ENCODE results near the gene UVSSA.

Gene UVSSA

GRCh38 chr4:1346781-1347409, at the start of gene UVSSA:
TSS of gene UVSSA (plus strand) at chr4:1347208. CDS start at chr4:1348092, 884 bp downstream.
- in situ Hi-C loops (cut with HindIII; ENCODE audit: low sequenced_read_pairs): no loop called here

- in situ Hi-C loops (cut with HindIII; ENCODE audit: low sequenced_read_pairs): no loop called here
Measured at GRCh38 chr4:1297456-1298325, 49.3 kb upstream of the UVSSA start.

- in situ Hi-C loops (cut with HindIII; ENCODE audit: low sequenced_read_pairs): no loop called here
Measured at GRCh38 chr4:1298461-1298860, 48.5 kb upstream of the UVSSA start.

GRCh38 chr4:1299301-1299860, 47.6 kb upstream of the UVSSA start:
- in situ Hi-C loops (cut with HindIII; ENCODE audit: low sequenced_read_pairs): no loop called here

GRCh38 chr4:1300466-1301455, 46.2 kb upstream of the UVSSA start:
- in situ Hi-C loops (cut with HindIII; ENCODE audit: low sequenced_read_pairs): no loop called here

- in situ Hi-C loops (cut with HindIII; ENCODE audit: low sequenced_read_pairs): no loop called here
Measured at GRCh38 chr4:1302159-1302558, 44.8 kb upstream of the UVSSA start.

- in situ Hi-C loops (cut with HindIII; ENCODE audit: low sequenced_read_pairs): no loop called here
Measured at GRCh38 chr4:1305261-1305711, 41.7 kb upstream of the UVSSA start.

GRCh38 chr4:1305781-1306455, 41.1 kb upstream of the UVSSA start:
- in situ Hi-C loops (cut with HindIII; ENCODE audit: low sequenced_read_pairs): no loop called here

GRCh38 chr4:1307951-1308735, 38.9 kb upstream of the UVSSA start:
- in situ Hi-C loops (cut with HindIII; ENCODE audit: low sequenced_read_pairs): no loop called here

- in situ Hi-C loops (cut with HindIII; ENCODE audit: low sequenced_read_pairs): no loop called here
Measured at GRCh38 chr4:1309261-1310010, 37.6 kb upstream of the UVSSA start.

- in situ Hi-C loops (cut with HindIII; ENCODE audit: low sequenced_read_pairs): no loop called here
Measured at GRCh38 chr4:1310031-1310795, 36.8 kb upstream of the UVSSA start.

- in situ Hi-C loops (cut with HindIII; ENCODE audit: low sequenced_read_pairs): no loop called here
Measured at GRCh38 chr4:1310796-1311631, 36.0 kb upstream of the UVSSA start.

GRCh38 chr4:1312821-1313640, 34.0 kb upstream of the UVSSA start:
- in situ Hi-C loops (cut with HindIII; ENCODE audit: low sequenced_read_pairs): no loop called here

- in situ Hi-C loops (cut with HindIII; ENCODE audit: low sequenced_read_pairs): no loop called here
Measured at GRCh38 chr4:1315306-1315705, 31.7 kb upstream of the UVSSA start.

GRCh38 chr4:1315836-1316536, 31.0 kb upstream of the UVSSA start:
- in situ Hi-C loops (cut with HindIII; ENCODE audit: low sequenced_read_pairs): no loop called here
